Measurements from ENCODE around the gene WFIKKN1.
"Not testable (repeated sequence)": the region's sequence is repeated elsewhere in the genome, so short reads cannot be mapped to it uniquely, and the experiment has no call there.

The WFIKKN1 gene

GRCh38 chr16:595942-596735 is 34.6 kb upstream of the WFIKKN1 start:
- DNase-seq: no peak

DNA sequence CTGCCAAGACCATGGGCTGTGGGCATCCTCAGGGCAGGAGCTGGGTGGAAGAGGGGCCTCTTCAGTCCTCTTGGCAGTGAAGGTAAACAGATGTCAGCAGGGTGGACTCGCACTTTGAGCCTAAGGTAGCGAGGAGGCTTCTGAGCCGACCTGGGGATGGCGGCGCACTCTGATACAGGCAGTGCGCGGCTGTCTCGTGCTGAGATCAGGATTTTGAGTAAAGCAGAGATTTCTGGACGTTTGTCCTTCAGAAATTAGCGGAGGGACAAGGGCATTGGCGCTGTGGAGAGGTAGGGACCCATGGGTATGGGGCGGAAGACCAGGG is 34.1 kb upstream of the WFIKKN1 start:
- no peak for DNase-seq

DNA sequence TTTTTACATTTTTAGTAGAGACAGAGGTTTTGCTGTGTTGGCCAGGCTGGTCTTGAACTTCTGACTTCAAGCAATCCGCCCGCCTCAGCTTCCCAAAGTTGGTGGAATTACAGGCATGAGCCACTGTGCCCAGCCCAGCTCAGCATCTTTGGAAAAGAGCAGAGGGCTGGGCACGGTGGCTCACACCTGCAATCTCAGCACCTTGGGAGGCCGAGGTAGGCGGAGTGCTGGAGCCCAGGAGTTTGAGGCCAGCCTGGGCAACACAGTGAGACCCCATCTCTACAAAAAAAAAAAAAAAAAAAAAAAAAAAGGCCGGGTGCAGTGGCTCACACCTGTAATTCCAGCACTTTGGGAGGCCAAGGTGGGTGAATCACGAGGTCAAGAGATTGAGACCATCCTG is 33.1 kb upstream of the WFIKKN1 start:
- not testable (repeated sequence) for DNase-seq

DNA sequence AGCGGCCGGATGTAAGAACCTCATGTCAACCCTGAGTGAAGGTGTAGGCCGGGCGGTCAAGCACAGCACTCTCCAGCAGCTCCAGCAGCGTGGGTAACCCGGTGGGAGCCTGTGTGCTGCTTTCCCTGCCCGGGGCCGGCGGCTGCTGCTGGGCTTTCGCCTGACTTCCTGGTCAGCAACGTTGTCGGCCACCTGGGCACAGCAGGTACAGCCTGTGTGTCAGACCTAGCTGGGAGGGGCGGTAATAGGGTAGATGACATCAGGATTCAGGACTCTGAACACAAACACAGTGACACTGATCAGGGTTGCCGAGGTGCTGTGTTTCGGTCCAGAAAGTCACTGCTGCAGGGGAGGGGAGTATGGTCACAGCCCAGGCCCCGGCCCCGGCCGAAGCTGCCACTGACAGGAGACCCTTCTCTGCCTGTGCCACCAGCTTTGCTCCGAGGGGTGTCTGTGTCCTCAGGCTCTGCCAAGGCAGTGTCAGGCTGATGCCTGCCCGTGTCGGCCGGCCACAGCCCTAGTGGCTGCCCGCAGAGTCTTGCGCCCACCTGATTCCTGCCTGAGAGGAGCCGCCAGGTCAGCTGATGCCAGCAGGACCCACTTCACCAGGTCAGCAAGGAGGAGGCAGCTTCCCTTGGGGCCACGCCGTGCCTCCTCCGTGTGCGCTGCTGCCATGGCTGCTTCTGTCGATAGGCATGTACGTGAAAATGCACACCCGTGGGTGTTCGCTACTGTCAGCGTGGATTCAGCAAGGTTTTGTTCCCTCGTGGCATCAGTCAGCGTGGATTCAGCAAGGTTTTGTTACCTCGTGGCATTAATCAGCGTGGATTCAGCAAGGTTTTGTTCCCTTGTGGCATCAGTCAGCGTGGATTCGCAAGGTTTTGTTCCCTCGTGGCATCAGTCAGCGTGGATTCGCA is 31.7 kb upstream of the WFIKKN1 start:
- no peak for DNase-seq

DNA sequence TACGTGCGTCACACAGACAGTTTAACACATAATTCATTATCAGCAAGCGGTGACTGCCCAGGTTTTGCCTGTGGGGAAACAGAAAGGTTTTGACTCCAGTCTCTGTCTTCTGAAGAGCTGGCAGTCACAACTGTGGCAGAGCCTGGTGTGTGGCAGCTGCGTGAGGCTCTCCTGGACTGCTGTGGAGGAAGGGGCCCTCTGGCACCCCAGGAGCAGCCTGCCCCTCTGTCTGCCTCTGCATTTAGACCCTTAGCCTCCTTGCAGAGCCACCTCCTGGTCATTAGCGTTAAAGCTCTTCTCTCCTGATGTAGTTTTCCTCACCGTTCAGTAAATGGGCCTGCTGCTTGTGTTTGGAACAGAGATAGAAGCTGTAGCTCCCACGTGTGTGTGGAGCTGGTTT is 30.0 kb upstream of the WFIKKN1 start:
- DNase-seq: no peak

DNA sequence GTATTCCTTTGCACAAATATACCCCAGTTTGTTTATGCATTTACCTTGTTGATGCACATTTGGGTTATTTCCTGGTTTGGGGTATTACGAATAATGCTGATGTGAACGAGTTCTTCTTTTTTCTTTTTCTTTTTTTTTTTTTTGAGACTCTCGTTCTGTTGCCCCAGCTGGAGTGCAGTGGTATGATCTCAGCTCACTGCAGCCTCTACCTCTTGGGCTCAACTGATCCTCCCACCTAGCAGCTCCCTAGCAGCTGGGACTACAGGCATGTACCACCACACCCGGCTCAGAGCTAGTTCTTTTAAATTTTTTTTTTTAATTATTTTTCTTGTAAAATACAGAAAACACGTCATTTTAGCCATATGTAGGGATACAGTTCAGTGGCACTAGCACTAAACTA is 26.9 kb upstream of the WFIKKN1 start:
- no peak for DNase-seq

DNA sequence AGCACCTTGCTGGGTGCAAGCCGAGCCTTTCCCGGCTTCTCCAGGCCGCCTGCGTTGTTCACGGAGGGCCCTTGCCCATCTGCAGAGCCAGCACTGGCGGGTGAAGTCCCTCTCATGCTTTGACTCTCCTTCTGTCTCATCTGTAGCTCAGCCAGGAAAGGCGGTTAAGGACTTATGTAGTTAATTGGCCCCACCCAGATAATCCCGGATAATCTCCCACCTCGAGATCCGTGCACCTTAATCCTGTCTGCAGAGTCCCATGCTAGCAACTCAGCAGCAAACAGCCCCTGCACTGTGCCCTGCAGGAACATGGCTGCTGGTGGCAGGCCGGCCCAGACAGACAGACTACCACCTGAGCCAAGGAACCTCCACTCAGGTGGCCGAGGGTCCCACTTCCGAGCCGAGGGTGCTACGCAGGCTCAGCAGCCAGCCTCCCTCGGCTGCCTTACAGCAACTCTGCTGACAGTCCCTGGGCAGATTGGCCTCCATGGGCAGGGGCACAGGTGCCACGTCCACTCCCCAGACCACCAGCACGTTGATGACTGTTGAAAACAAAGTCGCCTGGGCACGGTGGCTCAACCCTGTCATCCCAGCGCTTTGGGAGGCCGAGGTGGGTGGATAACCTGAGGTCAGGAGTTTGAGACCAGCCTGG is 24.0 kb upstream of the WFIKKN1 start:
- DNase-seq: peak; percentile 95

- DNase-seq: no peak
These were observed 22.8 kb upstream of the WFIKKN1 start for GRCh38 chr16:608019-608418.

GRCh38 chr16:609316-609715 is 21.5 kb upstream of the WFIKKN1 start:
- DNase-seq: no peak

DNA sequence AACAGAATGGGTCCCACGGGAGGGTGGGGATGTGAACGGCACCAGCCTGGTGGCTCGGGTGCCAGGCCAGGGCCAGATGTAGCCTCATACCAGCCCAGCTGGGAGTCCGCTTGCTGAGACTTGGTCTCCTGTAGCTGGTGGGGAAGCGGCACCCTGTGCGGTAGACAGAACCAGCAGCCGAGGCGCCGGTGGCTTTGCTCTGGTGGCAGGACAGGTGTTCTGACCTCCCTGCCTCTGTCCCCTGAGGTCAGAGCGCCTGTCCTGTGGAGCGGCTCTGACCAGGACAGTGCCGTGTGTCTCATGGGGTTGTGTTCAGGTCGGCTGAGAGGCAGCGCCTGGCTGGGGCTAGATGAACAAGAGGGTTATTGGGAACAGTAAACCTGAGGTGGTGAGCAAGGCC is 20.8 kb upstream of the WFIKKN1 start:
- DNase-seq: no peak

- no peak for DNase-seq
These were observed 20.0 kb upstream of the WFIKKN1 start for GRCh38 chr16:610513-611381.

DNA sequence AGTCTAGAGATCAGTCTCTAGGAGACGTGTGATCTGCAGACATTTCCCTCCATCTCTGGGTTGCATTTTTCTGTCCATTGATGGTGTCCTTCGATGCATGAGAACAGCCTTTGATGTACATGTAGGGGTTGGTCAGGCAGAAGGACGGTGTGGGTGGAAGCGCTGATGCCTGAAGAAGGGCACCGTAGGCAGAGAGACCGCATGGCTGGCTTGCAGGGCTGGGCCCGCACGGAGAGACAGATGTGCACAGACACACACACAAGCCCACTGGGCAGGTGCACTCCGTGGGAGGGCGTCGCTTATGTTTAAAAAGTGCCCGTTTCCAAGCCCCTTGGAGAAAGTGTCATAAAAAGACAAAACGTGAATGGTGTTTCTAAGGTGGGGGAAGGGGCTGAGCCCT is 15.7 kb upstream of the WFIKKN1 start:
- no peak for DNase-seq

DNA sequence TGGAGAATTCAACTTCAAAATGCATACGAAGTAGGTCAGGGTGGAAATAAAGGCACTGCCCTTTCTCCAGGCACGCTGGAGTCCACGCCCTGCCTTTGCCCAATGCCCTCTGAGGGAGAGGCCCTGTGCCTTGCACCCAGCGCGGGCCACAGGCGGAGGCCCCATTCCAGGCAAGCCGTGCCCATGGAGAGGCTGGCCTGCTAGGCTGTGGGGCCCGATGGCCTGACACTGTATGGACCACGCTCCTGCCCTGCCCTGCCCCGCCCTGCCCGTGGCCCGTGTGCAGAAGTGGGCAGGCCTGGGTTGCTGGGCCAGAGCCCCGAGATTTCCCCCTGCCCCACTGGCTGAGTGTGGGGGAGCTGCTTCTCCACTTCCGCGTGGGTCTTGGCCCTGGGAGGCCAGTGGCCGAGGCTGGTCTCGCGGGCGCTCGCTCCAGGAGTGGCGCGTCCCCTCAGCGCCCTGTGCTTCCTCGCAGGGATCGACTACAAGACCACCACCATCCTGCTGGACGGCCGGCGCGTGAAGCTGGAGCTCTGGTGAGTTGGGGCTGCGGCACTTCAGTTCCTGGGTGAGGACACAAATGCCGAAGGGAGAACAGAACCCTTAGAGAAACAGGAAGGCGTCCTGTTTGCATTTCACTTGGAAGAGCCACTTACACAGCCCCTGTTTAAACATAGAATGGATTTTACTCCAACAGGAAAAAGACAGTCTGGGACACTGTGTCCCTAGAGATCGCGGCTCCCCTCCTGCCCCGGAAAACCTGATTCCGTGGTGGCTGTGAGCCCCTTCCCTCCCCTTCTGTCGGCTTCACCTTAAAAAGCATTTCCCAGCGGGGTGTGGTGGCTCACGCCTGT is 13.8 kb upstream of the WFIKKN1 start:
- no peak for DNase-seq

DNA sequence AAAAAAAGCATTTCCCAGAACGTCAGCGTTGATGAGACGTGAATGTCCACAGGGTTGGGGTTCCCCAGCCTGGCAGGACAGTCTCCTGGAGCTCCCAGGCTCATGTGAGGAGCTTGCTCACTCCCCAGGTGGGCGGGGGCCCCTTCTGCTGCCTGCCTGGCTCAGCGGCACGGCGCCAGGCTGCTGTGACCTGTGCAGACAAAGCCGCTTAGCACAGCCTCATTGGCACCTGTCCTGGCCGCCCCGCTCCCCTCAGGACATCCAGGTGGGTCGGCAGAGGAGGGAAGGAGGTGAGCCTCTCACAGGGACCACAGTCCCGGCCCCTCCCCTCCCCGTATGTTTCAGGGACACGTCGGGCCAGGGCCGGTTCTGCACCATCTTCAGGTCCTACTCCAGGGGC is 12.9 kb upstream of the WFIKKN1 start:
- no peak for DNase-seq

GRCh38 chr16:619476-620100 is 11.2 kb upstream of the WFIKKN1 start:
- no peak for DNase-seq

GRCh38 chr16:620700-621525 is 9.9 kb upstream of the WFIKKN1 start:
- DNase-seq: no peak

- DNase-seq: no peak
These were observed 9.2 kb upstream of the WFIKKN1 start for GRCh38 chr16:621526-622105.

DNA sequence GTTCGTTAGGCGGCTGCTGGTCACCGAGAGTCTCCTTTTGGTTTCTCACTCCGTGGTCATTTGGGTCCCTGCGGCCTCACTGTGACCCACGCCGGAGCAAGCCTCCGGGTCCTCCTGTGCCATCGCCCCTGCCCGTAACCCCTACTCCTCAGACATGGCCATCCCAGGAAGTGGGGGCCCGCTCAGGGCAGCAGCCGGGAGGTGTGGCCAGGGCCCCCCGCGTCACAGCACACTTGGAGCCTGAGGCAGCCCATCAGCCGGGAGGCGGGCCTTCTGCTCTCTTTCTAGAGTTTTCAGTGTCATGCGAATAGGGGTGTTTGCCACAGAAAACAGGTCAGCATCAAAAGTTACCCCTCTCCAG is 7.9 kb upstream of the WFIKKN1 start:
- no peak for DNase-seq

DNA sequence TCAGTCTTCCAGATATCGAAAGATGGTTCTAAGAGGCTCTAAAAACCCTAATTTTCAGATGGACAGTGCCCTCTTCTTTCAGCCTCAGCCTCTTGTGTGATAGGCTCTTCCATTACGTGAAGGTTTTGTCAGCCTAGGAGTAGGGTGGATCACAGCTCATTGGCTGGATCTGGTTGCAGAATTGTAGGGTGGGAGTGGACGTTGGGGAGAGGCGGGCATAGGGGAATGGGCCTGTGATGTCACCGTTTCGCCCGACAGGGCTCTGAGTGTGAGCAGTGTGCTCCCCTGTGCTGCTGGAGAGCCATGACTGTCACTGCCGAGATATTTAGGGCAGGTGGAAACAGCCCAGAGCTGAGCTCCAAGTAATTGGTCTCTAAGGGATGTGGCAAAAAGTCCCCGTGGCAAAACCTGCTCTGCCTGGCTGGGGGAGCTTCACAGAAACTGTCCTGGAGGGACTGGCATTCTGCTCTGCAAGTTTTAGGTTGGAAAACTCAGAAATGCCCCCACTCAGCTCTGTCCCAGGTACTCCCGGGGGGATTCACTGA is 6.2 kb upstream of the WFIKKN1 start:
- DNase-seq: no peak
